Small intestine (tissue), 7 donors: Measurements from ENCODE around the gene FPGS. TPM values are rescaled to one million over a fixed set of nuclear protein-coding genes. Genes with fewer than 3 reads are reported as not detected.

Source experiments
- DNase-seq, 2 donors: peaks; one replicate each; pipeline versions ENCODE4 v3.0.0 to v3.0.0-alpha.2; 2013
- FAIRE-seq: peaks from 2 replicates; lab custom pipeline; 2012; peaks lifted over from hg19 to GRCh38; lab: Jason Lieb, UNC
- H3K27ac ChIP-seq, 3 donors: one replicate each; pipeline ENCODE4 v1.5.1; 2013; ENCODE audit warnings: low read length in 2 of 3, mild to moderate bottlenecking in 2 of 3, control low read depth in 1 of 3, inconsistent platforms in 1 of 3, low read depth in 1 of 3, moderate library complexity in 1 of 3
- H3K27me3 ChIP-seq, 3 donors: one replicate each; pipeline ENCODE4 v1.6.1; 2013; ENCODE audit warnings: low read length in 3 of 3, inconsistent platforms in 1 of 3; ENCODE audit not compliant: control insufficient read depth in 3 of 3, insufficient read depth in 3 of 3
- H3K36me3 ChIP-seq, 3 donors: one replicate each; pipeline ENCODE4 v1.6.1; 2013; ENCODE audit warnings: low read length in 3 of 3, inconsistent platforms in 1 of 3, low read depth in 1 of 3, mild to moderate bottlenecking in 1 of 3, moderate library complexity in 1 of 3; ENCODE audit not compliant: control insufficient read depth in 3 of 3, insufficient read depth in 2 of 3
- H3K4me1 ChIP-seq, 3 donors: one replicate each; pipeline ENCODE4 v1.6.1; 2013; ENCODE audit warnings: low read length in 2 of 3, inconsistent platforms in 1 of 3, low read depth in 1 of 3, mild to moderate bottlenecking in 1 of 3, moderate library complexity in 1 of 3; ENCODE audit not compliant: control insufficient read depth in 3 of 3, insufficient read depth in 2 of 3
- H3K4me3 ChIP-seq, 3 donors: one replicate each; pipeline ENCODE4 v1.5.1; 2013; ENCODE audit warnings: low read length in 3 of 3, control low read depth in 1 of 3, inconsistent platforms in 1 of 3, low read depth in 1 of 3, mild to moderate bottlenecking in 1 of 3, moderate library complexity in 1 of 3
- H3K9me3 ChIP-seq, 2 donors: one replicate each; pipeline ENCODE4 v1.6.1; 2013; ENCODE audit warnings: low read depth in 1 of 2, low read length in 1 of 2; ENCODE audit not compliant: control insufficient read depth in 2 of 2, insufficient read depth in 1 of 2
- WGBS, 3 donors: extraction: QIAGEN DNeasy Blood & Tissue Kit; methylation state at CpG; one replicate each; pipeline ENCODE4 v1.1.7; 2013; 5-methylcytosine and 5-hydroxymethylcytosine counted together
- polyA plus RNA-seq, 4 donors: library from polyadenylated mRNA; stranded (reverse) in 3 of 4; unstranded in 1 of 4; fragments of 200-250 nt in 3 of 4; fragments of 120-200 nt in 1 of 4; gene quantifications; one replicate each; pipeline versions ENCODE4 v1.2.1 to v1.2.3, GENCODE V29; 2013
- donor health status: healthy with polysubstance abuse.
- donor health status: control.
- donor health status: control.
- donor health status: Bipolar disorder and iron deficiency.
- donor health status: healthy.

FPGS gene
- polyA plus RNA-seq, 4 donors, result 24.4 to 45.8 (median 30.6) TPM

DNA sequence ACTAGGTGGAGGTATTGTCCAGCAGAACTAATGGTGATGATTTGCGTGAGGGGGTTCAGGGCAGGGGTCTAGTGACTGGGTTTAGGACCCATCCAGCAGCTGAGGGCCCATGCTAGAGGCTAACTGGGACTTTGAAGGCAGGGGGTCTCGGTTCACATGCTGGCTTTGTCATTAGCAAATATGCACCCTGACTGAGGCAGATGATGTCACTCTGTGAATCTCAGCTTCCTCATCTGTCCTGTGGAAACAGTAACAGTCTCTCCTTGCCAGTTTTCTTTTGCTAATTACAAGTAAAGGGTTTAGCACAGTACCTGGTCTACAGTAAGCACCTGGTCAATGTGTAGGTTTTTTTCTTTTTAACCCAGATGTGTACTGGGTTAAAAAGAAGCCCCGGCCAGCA, 29.4 kb upstream of the FPGS start:
- Histone ChIP-seq H3K9me3 (no peaks in the 10 kb centered on the region), H3K27ac (no peak overlapping the region), H3K4me3 (no peak overlapping the region), H3K27me3 (peaks cover 0 to 23% (median 0%) of the 10 kb centered on the region in 3 donors), H3K4me1 (peaks cover 0 to 13% (median 2%) of the 10 kb centered on the region in 3 donors), H3K36me3 (no peaks in the 10 kb centered on the region)
- WGBS, 3 donors, result 83 to 90% (median 88%) methylated on average over 3 of the region's 3 CpGs
- DNase-seq (no peak), FAIRE-seq (no peak)

DNA sequence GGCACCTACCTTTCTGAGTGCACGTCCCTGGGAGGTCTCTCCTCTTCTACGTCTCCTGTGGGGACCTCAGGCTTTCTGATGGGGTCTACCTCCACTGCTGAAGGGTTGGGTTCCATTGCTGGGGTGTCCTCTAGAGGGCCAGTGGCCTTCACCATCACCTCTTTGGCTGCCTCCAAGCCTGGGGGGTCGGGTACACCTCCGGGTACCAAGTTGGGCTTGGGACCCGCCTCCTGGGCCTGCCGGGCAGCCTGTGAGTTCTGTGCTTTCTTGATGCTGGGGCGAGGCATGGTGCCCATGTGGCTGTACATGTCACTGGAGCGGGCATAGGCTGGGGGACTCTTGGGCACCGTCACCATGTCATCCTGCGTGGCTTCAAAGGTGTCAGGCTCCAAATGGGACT, 28.7 kb upstream of the FPGS start:
- 76 to 90% (median 86%) methylated on average over 10 of the region's 10 CpGs for WGBS, 3 donors
- no peaks in the 10 kb centered on the region for H3K9me3 ChIP-seq
- no peak overlapping the region for H3K4me3 ChIP-seq
- no peak overlapping the region for H3K27ac ChIP-seq
- peaks cover 0 to 23% (median 0%) of the 10 kb centered on the region in 3 donors for H3K27me3 ChIP-seq
- H3K4me1 ChIP-seq, result peaks cover 0 to 13% (median 2%) of the 10 kb centered on the region in 3 donors
- no peaks in the 10 kb centered on the region for H3K36me3 ChIP-seq
- FAIRE-seq, result no peak
- DNase-seq, result no peak

DNA sequence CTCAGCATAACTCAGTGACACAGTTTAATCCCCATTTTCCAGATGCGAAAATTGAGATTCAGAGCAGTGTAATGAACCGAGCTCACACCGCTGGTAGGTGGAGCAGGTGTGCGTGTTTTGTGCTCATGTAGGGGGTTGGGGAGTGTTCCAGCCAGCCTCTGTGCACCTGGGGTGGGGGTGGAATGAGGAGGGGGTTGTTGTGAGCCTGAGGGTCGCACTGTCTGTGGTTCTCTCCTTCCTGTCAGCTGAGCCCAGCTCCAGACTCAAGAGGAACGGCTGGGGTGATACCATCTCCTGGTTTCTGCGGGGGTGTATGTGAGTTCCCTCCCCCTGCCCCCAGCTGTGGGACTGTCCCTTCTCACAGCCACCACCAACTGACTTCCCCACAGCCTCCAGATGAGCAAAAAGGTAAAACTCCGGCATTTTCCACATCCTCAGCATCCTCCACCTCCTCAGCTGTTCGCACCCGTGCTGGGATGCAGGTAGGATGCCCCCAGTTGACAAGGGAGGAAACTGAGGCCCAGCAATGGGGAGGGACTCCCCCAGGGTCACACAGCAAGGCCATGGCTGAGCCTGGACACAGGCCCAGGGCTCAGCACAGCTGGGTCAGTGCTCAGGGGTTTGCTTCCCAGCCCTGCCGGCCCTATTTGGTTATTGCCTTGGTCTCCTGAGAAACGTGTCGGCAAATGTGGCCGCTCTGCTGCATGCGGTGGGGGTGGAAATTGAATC, 26.3 kb upstream of the FPGS start:
- Histone ChIP-seq H3K4me1 (peaks cover 0 to 4% (median 0%) of the 10 kb centered on the region in 3 donors), H3K9me3 (no peaks in the 10 kb centered on the region), H3K36me3 (no peaks in the 10 kb centered on the region), H3K27ac (peak overlapping the region in 2 of 3 donors; percentile 47 to 84), H3K4me3 (peak overlapping the region; percentile 3 to 52 (median 48)), H3K27me3 (peaks cover 0 to 15% (median 0%) of the 10 kb centered on the region in 3 donors)
- FAIRE-seq (no peak), DNase-seq (peak in 1 of 2 donors; percentile 39)
- WGBS, 3 donors, result 46 to 59% (median 53%) methylated on average over 15 of the region's 15 CpGs

DNA sequence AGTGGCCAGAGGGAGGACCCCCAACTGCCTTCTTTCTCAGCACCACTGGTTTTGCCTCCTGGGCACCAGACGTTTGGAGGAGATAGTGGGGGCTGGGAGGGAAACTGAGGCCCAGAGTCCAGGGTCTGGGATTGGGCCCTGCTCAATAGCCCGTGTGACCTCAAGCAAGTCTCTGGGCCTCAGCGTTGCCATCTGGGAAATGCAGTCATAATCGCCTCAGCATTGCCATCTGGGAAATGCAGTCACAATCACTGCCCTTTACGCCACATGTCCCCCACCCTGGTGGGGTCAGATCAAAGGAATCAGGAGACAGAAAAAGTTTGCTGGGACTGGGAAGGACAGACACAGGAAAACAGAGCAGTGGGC, 25.8 kb upstream of the FPGS start:
- Histone ChIP-seq H3K4me3 (peak overlapping the region in 2 of 3 donors; percentile 3 to 52), H3K36me3 (no peaks in the 10 kb centered on the region), H3K27ac (peak overlapping the region in 2 of 3 donors; percentile 5 to 84), H3K4me1 (no peaks in the 10 kb centered on the region), H3K27me3 (peaks cover 0 to 15% (median 0%) of the 10 kb centered on the region in 3 donors), H3K9me3 (no peaks in the 10 kb centered on the region)
- 60 to 69% (median 61%) methylated on average over 5 of the region's 5 CpGs for WGBS, 3 donors
- FAIRE-seq (no peak), DNase-seq (no peak)

DNA sequence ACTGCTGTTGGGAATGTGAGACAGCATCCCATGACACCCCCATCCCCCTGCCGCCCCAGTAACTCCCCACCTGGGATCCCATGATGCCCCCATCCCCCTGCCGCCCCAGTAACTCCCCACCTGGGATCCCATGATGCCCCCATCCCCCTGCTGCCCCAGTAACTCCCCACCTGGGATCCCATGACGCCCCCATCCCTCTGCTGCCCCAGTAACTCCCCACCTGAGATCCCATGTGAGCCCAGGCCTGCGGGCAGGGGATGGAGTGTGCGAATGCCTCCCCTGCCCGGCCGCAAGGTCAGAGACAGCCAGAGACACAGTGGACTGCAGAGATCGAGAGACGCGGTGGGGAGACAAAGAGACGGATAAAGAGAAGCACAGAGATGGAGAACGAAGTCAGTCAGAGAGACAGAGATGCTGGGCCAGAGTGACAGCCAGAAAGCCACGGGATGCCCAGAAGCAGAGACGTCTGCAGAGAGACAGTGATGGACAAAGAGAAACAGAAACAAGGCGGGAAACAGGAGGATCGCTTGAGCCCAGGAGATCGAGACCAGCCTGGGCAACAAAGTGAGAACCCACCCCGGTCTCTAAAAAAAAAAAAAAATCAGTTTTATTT, 25.2 kb upstream of the FPGS start:
- Histone ChIP-seq H3K4me3 (peak overlapping the region; percentile 5 to 52 (median 32)), H3K36me3 (no peaks in the 10 kb centered on the region), H3K27me3 (peaks cover 0 to 15% (median 0%) of the 10 kb centered on the region in 3 donors), H3K27ac (peak overlapping the region in 1 of 3 donors; percentile 69), H3K9me3 (no peaks in the 10 kb centered on the region), H3K4me1 (no peaks in the 10 kb centered on the region)
- no peak for DNase-seq
- WGBS, 3 donors, result 61 to 78% (median 69%) methylated on average over 18 of the region's 18 CpGs
- no peak for FAIRE-seq

DNA sequence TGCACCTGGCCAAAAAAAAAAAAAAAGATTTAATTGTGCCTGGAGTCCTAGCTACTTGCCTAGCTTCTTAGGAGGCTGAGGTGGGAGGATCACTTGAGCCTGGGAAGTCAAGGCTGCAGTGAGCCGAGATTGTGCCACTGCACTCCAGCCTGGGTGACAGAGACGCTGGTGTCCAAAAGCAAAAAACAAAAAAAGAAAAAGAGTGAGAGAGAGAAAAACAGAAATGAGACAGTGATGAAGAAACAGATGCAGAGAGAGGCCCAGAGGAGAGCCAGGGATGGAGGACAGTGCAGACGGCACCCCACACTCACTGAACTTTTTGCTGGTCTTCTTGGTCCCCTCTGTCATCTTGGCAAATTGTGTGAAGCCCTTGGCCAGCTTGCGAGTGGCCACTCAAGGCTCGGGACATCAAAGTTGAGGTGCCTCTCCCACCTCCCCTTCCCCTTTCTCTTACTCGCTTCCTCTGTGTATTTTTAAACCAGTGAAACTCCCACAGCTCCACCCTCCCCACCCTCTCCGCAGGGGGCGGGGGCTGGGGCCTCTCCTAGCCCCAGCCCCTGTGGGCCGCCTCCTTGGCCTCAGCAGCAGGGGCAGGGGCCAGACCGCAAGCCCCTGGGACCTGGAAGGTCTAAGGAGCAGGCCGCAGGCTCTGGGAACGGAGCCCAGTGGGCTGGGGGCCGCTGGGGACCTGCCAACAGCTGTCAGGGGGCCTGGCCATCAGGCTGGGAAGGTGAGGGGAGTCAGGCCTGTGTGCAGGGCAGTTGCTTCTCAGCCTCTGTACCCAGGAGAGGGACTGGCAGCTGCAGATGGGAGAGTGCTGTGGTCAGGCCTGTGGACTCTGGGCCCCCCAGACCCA, 24.2 kb upstream of the FPGS start, which contains the start of gene SH2D3C:
TSS of gene SH2D3C (minus strand) at position 387 of the 856 bp plus-strand sequence. CDS start at position 348, 39 bp downstream.
- peak within 1 kb of the TSS; percentile 13 to 52 (median 32) for H3K4me3 ChIP-seq
- peak within 1 kb of the TSS in 2 of 3 donors; percentile 71 to 88 for H3K27ac ChIP-seq
- 39 to 71% (median 49%) methylated on average over 13 of the region's 13 CpGs for WGBS, 3 donors
- no peak for FAIRE-seq
- no peaks in the 10 kb centered on the region for H3K36me3 ChIP-seq
- no peaks in the 10 kb centered on the region for H3K9me3 ChIP-seq
- no peak for DNase-seq
- peaks cover 0 to 11% (median 0%) of the 10 kb centered on the region in 3 donors for H3K27me3 ChIP-seq
- no peaks in the 10 kb centered on the region for H3K4me1 ChIP-seq

DNA sequence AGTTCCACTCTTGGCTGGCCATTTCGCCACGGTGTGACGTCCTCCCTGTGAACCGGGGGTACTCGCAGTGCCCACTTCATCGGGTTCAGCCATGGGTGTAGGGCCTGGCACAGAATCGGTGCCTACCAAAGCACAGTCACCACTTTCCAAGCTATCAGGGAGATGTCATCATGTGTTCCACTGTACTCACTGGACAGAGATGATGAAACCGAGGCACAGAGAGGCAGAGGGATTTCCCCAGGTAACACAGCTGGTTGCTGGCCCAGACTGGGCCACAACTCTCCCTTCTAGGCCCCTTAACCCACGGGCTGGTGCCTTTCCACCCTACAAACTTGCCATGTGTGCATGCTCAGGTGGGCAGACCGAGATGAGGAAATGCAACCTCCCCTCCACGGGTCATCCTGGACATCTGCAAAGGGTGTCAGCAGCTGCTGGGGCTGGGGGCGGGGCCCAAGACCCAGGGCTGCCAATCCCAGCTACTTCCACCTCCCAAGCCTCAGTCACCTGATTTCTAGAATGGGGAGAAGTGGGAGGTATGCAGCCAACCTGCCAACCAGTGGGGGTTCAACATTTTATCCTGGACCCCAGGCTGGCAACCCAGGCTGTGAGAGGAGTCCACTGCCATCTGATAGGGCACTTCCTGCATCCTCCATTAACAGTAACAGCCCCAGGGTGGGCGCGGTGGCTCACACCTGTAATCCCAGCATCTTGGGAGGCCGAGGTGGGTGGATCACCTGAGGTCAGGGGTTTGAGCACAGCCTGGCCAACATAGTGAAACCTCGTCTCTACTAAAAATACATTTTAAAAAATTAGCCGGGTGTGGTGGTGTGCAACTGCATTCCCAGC, 23.3 kb upstream of the FPGS start:
- H3K9me3 ChIP-seq, result no peaks in the 10 kb centered on the region
- H3K36me3 ChIP-seq, result no peaks in the 10 kb centered on the region
- WGBS, 3 donors, result 64 to 69% (median 66%) methylated on average over 17 of the region's 17 CpGs
- H3K4me3 ChIP-seq, result no peak overlapping the region
- H3K27me3 ChIP-seq, result peaks cover 0 to 5% (median 0%) of the 10 kb centered on the region in 3 donors
- no peak for DNase-seq
- FAIRE-seq, result no peak
- peaks cover 0 to 1% (median 0%) of the 10 kb centered on the region in 3 donors for H3K4me1 ChIP-seq
- peak overlapping the region in 2 of 3 donors; percentile 71 to 88 for H3K27ac ChIP-seq
